ENCODE results near the gene SDK2. TPM values are rescaled to one million over a fixed set of nuclear protein-coding genes. Genes with fewer than 3 reads are reported as not detected.
"Not testable (repeated sequence)": the region's sequence is repeated elsewhere in the genome, so short reads cannot be mapped to it uniquely, and the experiment has no call there.

SDK2 gene
- total and polyA plus RNA-seq, 9 donors = 0.40 to 5.4 (median 0.96) TPM

DNA sequence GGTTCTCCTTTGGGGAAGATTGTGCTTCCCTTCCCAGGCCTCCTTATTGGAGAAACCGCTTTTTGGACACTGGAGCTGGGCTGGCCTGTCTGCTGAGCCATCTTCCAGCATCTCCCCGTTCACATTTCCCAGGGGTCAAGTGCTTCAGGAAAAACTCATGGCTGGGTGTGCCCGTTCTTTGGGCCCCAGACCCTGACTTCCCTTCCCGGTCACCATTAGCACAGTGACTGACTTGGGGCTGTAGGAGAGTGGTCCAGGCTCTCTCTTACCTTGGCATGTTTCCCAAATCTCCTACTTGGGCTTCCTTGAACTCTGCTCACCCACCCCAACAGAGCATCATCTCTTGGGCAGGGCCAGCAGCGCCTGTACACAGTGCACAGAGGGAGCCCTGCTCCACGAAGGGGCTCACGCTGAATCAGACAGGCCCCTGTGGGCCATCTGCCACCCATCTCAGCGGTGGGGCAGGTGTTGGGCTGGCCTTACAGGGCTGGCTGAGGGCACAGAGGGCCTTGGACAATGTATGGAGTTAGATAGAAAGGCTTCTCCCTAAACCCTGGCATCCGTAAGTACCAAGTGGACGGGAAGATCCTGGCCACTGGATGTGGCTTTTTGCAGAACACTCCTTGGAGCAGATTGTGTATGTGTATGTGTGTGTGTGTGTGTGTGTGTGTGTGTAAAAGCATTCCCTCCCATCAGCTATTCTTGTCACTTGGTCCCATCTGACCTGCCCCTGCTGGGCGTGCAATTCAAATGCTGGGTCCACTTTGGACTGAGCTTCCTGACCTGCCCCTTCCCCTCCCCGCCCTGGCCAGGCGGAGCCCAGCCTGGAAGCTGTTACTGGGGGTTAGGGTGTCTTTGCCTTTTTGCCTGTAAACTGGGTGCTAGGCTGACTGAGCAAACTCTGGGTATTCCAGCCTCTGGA is 307.6 kb downstream of the SDK2 start:
- 82 to 90% (median 89%) methylated on average over 13 of the region's 13 CpGs for WGBS, 3 donors
- H3K9me3 ChIP-seq = no peaks in the 10 kb centered on the region
- H3K36me3 ChIP-seq = no peaks in the 10 kb centered on the region
- no peak for DNase-seq
- H3K27me3 ChIP-seq = no peaks in the 10 kb centered on the region
- H3K27ac ChIP-seq = peak overlapping the region in 1 of 2 donors; percentile 31
- TF ChIP-seq POLR2A (IDR thresholded peaks at IDR 0.05) (no peak), EP300 (IDR thresholded peaks at IDR 0.05) (no peak)
- TF ChIP-seq, protein P1, sequence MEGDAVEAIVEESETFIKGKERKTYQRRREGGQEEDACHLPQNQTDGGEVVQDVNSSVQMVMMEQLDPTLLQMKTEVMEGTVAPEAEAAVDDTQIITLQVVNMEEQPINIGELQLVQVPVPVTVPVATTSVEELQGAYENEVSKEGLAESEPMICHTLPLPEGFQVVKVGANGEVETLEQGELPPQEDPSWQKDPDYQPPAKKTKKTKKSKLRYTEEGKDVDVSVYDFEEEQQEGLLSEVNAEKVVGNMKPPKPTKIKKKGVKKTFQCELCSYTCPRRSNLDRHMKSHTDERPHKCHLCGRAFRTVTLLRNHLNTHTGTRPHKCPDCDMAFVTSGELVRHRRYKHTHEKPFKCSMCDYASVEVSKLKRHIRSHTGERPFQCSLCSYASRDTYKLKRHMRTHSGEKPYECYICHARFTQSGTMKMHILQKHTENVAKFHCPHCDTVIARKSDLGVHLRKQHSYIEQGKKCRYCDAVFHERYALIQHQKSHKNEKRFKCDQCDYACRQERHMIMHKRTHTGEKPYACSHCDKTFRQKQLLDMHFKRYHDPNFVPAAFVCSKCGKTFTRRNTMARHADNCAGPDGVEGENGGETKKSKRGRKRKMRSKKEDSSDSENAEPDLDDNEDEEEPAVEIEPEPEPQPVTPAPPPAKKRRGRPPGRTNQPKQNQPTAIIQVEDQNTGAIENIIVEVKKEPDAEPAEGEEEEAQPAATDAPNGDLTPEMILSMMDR (IDR thresholded peaks at IDR 0.05) = no peak
- intact Hi-C loops (cut with DNase I) = no loop called here
- H3K4me1 ChIP-seq (ENCODE audit: insufficient read depth) = peaks cover 13% of the 10 kb centered on the region
- no peak overlapping the region for H3K4me3 ChIP-seq

GRCh38 chr17:73335591-73336407 is 308.4 kb downstream of the SDK2 start:
- no peaks in the 10 kb centered on the region for H3K27me3 ChIP-seq
- intact Hi-C loops (cut with DNase I) = no loop called here
- H3K27ac ChIP-seq = no peak overlapping the region
- no peak overlapping the region for H3K4me3 ChIP-seq
- WGBS, 3 donors = 81% methylated on average over 12 of the region's 12 CpGs
- TF ChIP-seq, protein P1 (IDR thresholded peaks at IDR 0.05) = no peak
- TF ChIP-seq POLR2A (IDR thresholded peaks at IDR 0.05) (no peak), EP300 (IDR thresholded peaks at IDR 0.05) (no peak)
- H3K9me3 ChIP-seq = no peaks in the 10 kb centered on the region
- H3K4me1 ChIP-seq (ENCODE audit: insufficient read depth) = peaks cover 10% of the 10 kb centered on the region
- H3K36me3 ChIP-seq = no peaks in the 10 kb centered on the region
- peak in 1 of 5 donors; percentile 16 for DNase-seq

- intact Hi-C loops (cut with DNase I) = no loop called here
- TF ChIP-seq EP300 (IDR thresholded peaks at IDR 0.05) = no peak
- TF ChIP-seq, protein P1 (IDR thresholded peaks at IDR 0.05) = no peak
- TF ChIP-seq POLR2A (IDR thresholded peaks at IDR 0.05) = no peak
- Histone ChIP-seq H3K27ac (no peak overlapping the region), H3K27me3 (no peaks in the 10 kb centered on the region), H3K36me3 (no peaks in the 10 kb centered on the region), H3K9me3 (no peaks in the 10 kb centered on the region), H3K4me3 (no peak overlapping the region), H3K4me1 (ENCODE audit: insufficient read depth) (peaks cover 10% of the 10 kb centered on the region)
- 76 to 77% (median 76%) methylated on average over 12 of the region's 12 CpGs for WGBS, 3 donors
- DNase-seq = no peak
These were observed 309.3 kb downstream of the SDK2 start for GRCh38 chr17:73334771-73335513.

DNA sequence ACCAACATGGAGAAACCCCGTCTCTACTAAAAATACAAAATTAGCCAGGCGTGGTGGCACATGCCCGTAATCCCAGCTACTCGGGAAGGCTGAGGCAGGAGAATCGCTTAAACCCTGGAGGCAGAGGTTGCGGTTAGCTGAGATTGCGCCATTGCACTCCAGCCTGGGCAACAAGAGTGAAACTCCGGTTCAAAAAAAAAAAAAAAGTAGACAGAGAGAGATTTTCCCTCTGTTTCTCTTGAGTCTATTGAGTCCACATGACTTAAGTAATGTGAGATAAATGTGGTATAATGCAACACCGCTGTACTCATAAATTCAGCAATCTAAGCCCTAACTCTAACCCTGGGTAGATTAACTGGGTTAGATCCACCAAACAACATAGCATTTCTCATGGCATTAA is 310.8 kb downstream of the SDK2 start:
- DNase-seq; H3K27ac ChIP-seq; intact Hi-C loops (cut with DNase I); H3K36me3 ChIP-seq; H3K27me3 ChIP-seq; H3K4me3 ChIP-seq; H3K4me1 ChIP-seq (ENCODE audit: insufficient read depth); H3K9me3 ChIP-seq: not testable (repeated sequence)
- 82 to 86% (median 85%) methylated on average over 9 of the region's 9 CpGs for WGBS, 3 donors

Measured in ovary (tissue), 9 donors.